ENCODE data around the gene C2orf68.

DNA sequence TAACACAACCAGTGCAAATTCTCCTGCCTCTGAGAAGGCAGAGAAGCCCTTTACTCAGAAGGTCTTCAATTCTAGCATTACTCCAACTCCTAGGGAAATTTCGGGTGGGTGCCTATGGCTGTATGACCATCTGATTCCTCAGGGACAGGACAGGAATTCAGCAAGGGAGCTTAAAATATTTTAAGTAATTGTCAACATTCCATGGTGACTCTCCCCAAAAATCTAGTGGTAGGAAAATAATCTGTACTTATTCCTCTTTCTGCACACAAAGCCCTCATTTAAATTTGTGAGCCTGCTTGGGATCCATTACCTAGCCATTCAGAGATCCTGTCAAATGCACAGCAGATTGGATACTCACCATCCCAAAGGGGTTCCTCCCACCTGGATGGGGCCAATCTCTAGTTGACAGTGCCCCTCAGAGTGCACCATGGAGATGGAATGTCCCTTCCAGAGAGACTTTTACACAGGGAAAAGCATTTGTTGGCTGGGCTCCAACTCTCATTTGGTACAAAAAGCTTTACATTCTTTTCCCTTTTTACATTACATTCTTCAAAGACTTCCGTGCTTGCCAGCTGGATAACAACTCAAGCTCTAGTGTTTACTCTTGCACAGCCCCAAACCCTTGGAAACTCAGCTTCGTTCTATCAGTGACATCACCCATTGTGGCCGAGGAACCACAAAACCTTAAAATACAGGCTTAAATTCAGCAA is 6.3 kb downstream of the C2orf68 start:
- TF ChIP-seq, protein P1, sequence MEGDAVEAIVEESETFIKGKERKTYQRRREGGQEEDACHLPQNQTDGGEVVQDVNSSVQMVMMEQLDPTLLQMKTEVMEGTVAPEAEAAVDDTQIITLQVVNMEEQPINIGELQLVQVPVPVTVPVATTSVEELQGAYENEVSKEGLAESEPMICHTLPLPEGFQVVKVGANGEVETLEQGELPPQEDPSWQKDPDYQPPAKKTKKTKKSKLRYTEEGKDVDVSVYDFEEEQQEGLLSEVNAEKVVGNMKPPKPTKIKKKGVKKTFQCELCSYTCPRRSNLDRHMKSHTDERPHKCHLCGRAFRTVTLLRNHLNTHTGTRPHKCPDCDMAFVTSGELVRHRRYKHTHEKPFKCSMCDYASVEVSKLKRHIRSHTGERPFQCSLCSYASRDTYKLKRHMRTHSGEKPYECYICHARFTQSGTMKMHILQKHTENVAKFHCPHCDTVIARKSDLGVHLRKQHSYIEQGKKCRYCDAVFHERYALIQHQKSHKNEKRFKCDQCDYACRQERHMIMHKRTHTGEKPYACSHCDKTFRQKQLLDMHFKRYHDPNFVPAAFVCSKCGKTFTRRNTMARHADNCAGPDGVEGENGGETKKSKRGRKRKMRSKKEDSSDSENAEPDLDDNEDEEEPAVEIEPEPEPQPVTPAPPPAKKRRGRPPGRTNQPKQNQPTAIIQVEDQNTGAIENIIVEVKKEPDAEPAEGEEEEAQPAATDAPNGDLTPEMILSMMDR (IDR thresholded peaks at IDR 0.05; ENCODE audit: low read depth, low read length, missing input control): no peak
- TF ChIP-seq, protein P2, sequence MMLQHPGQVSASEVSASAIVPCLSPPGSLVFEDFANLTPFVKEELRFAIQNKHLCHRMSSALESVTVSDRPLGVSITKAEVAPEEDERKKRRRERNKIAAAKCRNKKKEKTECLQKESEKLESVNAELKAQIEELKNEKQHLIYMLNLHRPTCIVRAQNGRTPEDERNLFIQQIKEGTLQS (IDR thresholded peaks at IDR 0.05): no peak
- TF ChIP-seq REST (IDR thresholded peaks at IDR 0.05) (no peak), EGR1 (IDR thresholded peaks at IDR 0.05; ENCODE audit: low read depth in 2 of 2) (no peak), TAF1 (conservative IDR thresholded peaks at IDR 0.05) (no peak), YY1 (IDR thresholded peaks at IDR 0.05) (no peak), JUND (IDR thresholded peaks at IDR 0.05) (no peak), HNF4G (IDR thresholded peaks at IDR 0.05) (no peak), GABPA (IDR thresholded peaks at IDR 0.05 in 1 of 2, conservative IDR thresholded peaks at IDR 0.05 in 1 of 2) (no peak), MAX (IDR thresholded peaks at IDR 0.05) (no peak), FOXA1 (IDR thresholded peaks at IDR 0.05) (no peak), ZBTB33 (IDR thresholded peaks at IDR 0.05) (no peak), RAD21 (IDR thresholded peaks at IDR 0.05) (no peak)

Data from liver (tissue), 3 donors.